Activated T-helper 1 cell treated with anti-CD3 and anti-CD28 coated beads, Interleukin-2, amount 50 U/mL, for 16 hours (primary cell): ENCODE data around the gene PPM1H.
"Not testable (repeated sequence)": the region's sequence is repeated elsewhere in the genome, so short reads cannot be mapped to it uniquely, and the experiment has no call there.

Experiments used
- DNase-seq, 2 donors: peaks; one replicate each; pipeline ENCODE4 v3.0.0-alpha.2; 2020; ENCODE audit warnings: low read depth in 1 of 2, low spot score in 1 of 2

PPM1H gene

GRCh38 chr12:62910549-62911169 lies 24.3 kb downstream of the PPM1H start:
- no peak for DNase-seq

GRCh38 chr12:62909340-62909739 lies 25.6 kb downstream of the PPM1H start:
- no peak for DNase-seq

DNA sequence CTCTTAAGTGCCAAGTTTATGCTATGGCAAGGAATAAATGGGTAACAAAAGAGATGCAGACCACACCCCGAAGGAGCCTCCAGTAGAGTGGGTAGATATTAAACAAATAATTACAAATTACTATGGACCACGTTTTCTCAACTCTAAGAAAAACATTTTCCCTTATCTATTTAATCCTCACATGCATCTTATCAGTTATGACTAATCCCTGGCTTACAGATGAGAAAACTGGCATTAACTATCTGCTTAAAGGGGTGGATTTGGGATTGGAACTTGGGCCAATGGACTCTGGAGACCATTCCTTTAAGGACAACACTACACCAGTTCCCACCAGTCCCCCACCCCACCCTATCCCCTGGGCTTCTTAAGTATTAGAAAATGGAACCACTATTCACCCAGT lies 26.3 kb downstream of the PPM1H start:
- no peak for DNase-seq

GRCh38 chr12:62907561-62907960 lies 27.4 kb downstream of the PPM1H start:
- DNase-seq, result no peak

DNA sequence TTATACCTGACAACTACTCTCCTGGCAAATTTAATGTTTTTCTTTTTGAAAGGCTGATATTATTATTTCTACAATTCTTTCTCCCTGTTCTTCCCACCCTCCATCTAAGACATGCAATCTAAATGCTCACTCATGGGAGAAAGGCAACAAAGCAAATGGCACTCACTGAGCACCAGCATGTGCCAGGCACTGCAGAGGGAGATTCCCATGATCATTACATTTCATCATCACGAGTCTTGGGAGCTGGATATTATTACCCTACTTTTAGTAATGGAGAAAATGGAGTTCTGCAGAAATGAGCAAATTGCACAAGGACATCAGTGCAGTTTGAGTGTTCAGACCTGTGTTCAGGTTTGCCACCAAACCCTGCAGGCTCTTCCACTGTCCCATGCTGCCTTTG lies 27.9 kb downstream of the PPM1H start:
- no peak for DNase-seq

DNA sequence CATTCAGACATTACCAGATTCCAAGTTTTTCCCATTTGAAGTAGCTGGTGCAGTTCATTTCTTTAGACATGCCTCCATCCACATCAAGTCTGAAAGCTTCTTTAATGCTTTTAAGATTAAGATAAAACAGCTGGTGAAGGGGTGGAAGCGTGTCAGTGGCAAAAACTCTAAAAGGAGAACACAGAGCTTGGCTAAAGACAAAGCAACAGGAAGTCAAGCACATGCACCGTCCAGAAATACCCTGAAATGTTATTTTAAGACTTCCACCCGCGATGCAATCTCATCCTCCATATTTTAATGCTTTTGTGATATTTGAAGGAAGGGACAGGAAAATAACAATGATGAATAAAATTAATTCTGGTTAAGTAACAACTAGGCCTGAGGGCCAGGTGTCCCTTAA lies 31.8 kb downstream of the PPM1H start:
- DNase-seq, result no peak

- DNase-seq, result no peak
These were observed 34.2 kb downstream of the PPM1H start for GRCh38 chr12:62900686-62901272.

- no peak for DNase-seq
These were observed 35.2 kb downstream of the PPM1H start for GRCh38 chr12:62899568-62900390.

- no peak for DNase-seq
These were observed 36.4 kb downstream of the PPM1H start for GRCh38 chr12:62898526-62898925.

- no peak for DNase-seq
These were observed 39.5 kb downstream of the PPM1H start for GRCh38 chr12:62895351-62895877.

DNA sequence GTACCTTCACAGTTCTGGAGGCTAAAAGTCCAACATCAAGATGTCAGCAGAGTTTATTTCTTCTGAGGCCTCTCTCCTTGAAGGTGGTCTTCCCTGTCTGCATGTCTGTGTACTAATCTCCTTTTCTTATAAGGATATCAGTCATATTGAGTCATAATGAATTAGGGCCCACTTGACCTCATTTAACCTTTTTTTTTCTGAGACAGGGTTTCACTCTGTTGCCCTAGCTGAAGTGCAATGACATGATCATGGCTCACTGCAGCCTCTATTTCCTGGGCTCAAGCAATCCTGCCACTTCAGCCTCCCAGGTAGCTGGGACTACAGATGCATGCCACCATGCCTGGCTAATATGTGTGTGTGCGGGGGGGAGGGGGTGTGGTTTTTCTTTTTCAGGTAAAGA lies 41.7 kb downstream of the PPM1H start:
- no peak for DNase-seq

- no peak for DNase-seq
These were observed 43.0 kb downstream of the PPM1H start for GRCh38 chr12:62891805-62892549.

GRCh38 chr12:62888454-62889110 lies 46.4 kb downstream of the PPM1H start:
- DNase-seq, result no peak

- no peak for DNase-seq
These were observed 48.2 kb downstream of the PPM1H start for GRCh38 chr12:62886796-62887195.

DNA sequence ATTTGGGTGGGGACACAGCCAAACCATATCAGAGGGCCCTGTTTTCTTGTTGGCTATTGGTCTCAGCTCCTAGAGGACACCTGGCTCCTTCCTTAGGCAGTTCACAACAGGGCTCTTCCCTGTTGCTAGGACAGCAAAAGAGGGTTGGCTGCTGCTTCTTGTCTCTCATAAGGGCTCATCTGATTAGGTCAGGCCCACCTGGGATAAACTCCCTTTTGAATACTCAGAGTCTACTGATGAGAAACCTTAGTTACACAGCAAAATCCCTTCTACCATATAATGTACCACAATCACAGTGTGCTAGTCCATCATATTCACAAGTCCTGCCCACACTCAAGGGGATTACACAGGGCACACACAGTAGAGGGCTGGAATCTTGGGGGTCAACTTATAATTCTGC lies 49.7 kb downstream of the PPM1H start:
- no peak for DNase-seq

DNA sequence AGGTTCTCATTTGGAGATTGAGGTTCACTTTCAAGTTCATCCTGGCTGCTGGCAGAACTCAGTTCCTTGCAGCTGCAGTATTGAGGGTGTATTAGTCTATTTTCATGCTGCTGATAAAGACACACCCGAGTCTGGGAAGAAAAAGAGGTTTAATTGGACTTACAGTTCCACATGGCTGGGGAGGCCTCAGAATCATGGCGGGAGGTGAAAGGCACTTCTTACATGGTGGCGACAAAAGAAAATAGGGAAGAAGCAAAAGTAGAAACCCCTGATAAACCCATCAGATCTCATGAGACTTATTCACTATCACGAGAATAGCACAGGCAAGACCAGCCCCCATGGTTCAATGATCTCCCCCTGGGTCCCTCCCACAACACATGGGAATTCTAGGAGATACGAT lies 50.1 kb downstream of the PPM1H start:
- not testable (repeated sequence) for DNase-seq

- DNase-seq, result no peak
These were observed 52.3 kb downstream of the PPM1H start for GRCh38 chr12:62882696-62883095.

DNA sequence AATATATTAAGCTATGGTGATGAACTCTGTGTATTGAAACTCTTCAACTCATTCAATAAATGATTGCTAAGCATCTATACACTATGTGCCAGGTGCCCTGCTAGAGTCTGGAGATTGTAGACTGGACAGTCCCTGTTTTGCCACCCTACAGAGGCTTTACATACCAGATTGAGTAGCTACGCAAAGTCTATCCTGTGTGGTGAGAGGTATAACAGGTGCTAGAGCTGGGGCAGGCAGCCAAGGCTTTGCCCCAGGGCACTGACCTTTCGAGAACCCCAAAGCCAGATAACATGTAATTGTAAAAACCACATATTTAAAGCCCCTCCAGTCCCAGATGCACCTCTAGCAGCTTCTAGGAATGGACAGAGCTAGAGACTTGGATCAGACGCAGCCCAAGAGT lies 52.8 kb downstream of the PPM1H start:
- DNase-seq, result no peak

DNA sequence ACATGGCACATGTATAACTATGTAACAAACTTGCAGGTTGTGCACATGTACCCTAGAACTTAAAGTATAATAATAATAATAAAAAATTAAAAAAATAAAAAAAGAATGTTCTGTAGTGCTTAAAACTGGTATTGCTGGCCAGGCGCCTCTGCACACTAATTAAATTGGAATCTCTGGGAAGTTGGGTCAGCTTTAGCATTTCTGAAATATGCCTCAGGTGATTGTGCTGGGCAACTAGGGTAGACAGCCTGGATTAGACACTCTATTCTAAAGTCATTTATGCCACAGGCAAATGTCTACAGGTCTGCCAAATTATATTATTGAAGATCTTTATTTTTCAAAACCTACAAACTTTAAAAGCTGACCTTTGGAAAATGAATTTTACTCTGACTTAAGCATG lies 55.3 kb downstream of the PPM1H start:
- DNase-seq, result no peak

DNA sequence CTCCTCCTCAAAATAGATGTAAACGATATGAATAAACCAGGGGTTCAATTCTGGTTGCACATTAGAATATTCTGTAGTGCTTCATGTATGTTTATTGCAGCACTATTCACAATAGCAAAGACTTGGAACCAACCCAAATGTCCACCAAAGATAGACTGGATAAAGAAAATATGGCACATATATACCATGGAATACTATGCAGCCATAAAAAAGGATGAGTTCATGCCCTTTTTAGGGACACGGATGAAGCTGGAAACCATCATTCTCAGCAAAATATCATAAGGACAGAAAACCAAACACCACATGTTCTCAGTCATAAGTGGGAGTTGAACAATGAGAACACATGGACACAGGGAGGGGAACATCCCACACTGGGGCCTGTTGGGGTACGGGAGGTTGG lies 55.7 kb downstream of the PPM1H start:
- DNase-seq, result not testable (repeated sequence)

DNA sequence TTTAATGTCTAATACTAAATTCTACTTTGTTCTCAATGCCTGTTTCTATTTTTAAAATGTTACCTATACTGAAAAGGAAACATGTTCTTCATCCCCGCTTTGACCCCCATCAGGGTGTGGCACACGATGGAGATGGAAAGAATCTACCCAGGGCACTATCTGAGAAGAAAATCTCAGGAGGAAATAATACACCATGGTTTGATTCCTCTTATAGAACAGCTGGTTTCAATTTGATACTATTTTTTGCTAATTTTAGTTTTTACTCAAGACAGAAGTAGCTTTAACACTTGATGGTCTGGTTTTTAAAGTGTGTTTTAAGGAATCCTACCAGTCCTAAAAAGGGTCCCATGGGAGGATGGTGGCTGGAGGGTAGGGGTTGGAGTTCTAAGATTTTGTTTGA lies 56.7 kb downstream of the PPM1H start:
- no peak for DNase-seq
